ENCODE data around the gene PAK2. TPM values are rescaled to one million over a fixed set of nuclear protein-coding genes. Genes with fewer than 3 reads are reported as not detected.
A peak's percentile ranks its signal among the peaks of the same experiment; 100 is the strongest.
"Not testable (repeated sequence)": the region's sequence is repeated elsewhere in the genome, so short reads cannot be mapped to it uniquely, and the experiment has no call there.

Gene PAK2
- total and polyA plus RNA-seq, 2 of the 4 experiments (the other 2 are of a cell fraction) = 31.8 to 36.0 TPM

GRCh38 chr3:196835086-196835485 lies 95.4 kb downstream of the PAK2 start:
- H2AK9ac ChIP-seq (replicated peaks; ENCODE audit: low read depth, low read length, poor library complexity) = no peak overlapping the region
- H2AK5ac ChIP-seq (ENCODE audit: low read depth, low read length) = no peak overlapping the region
- H3K56ac ChIP-seq (ENCODE audit: extremely low read depth, insufficient read depth, low read length) = no peak overlapping the region
- no peak overlapping the region for H3K4me2 ChIP-seq (ENCODE audit: low read depth, low read length)
- dilution Hi-C loops (cut with HindIII; ENCODE audit: low sequenced_read_pairs, unreplicated experiment) = no loop called here
- H3K4ac ChIP-seq (ENCODE audit: low read depth, low read length) = no peak overlapping the region
- no peak for TF ChIP-seq RCOR1 (IDR thresholded peaks at IDR 0.05; ENCODE audit: insufficient replicate concordance, low read length)
- peak; percentile 95 for TF ChIP-seq MAFK (IDR thresholded peaks at IDR 0.05; ENCODE audit: low read depth, low read length)
- H2BK15ac ChIP-seq (ENCODE audit: low read depth, low read length) = no peak overlapping the region
- no peaks in the 10 kb centered on the region for H3K79me1 ChIP-seq (ENCODE audit: low read depth in 1 of 2, low read length in 2 of 2)
- H2BK20ac ChIP-seq (ENCODE audit: low read depth, low read length) = no peak overlapping the region
- H3K9ac ChIP-seq (ENCODE audit: low read depth, low read length) = no peak overlapping the region
- CTCF ChIA-PET = interaction anchor here (0.6 kb wide), 2 partner anchors 103 to 143 kb away, joined by 3 to 6 read pairs; no protein-coding TSS in a partner anchor
- no peak overlapping the region for H3K23ac ChIP-seq (ENCODE audit: low read depth, low read length)
- no peak overlapping the region for H2BK120ac ChIP-seq (ENCODE audit: low read depth, low read length)
- no peak overlapping the region for H2AFZ ChIP-seq (replicated peaks; ENCODE audit: low read length, poor library complexity)
- intact Hi-C loops (cut with micrococcal nuclease) = no loop called here
- 46% methylated on average over 4 of the region's 8 CpGs; no CpG with 5 or more reads in 1 of the 2 experiments for WGBS, 2 experiments (ENCODE audit: extremely low coverage in 2 of 2, insufficient read length in 1 of 2)
- POLR2A ChIA-PET (ENCODE audit: unreplicated experiment) = interaction anchor here (0.6 kb wide), 2 partner anchors 144 to 206 kb away, joined by 3 to 5 read pairs; no protein-coding TSS in a partner anchor
- no peaks in the 10 kb centered on the region for H3K27me3 ChIP-seq (ENCODE audit: control insufficient read depth, insufficient read depth, low read length)
- H2BK5ac ChIP-seq (ENCODE audit: low read depth, low read length, poor library complexity, severe bottlenecking) = no peak overlapping the region
- H3K36me3 ChIP-seq (ENCODE audit: control insufficient read depth, insufficient read depth, low read length) = peaks cover 5% of the 10 kb centered on the region
- no peak overlapping the region for H4K8ac ChIP-seq (ENCODE audit: low read depth in 2 of 2, low read length in 2 of 2)
- H3K9me1 ChIP-seq (ENCODE audit: insufficient read depth, low read length) = no peaks in the 10 kb centered on the region
- no peak overlapping the region for H3K4me3 ChIP-seq (ENCODE audit: insufficient read depth, low read depth, low read length)
- ATAC-seq (ENCODE audit: low read depth) (no peak), DNase-seq (no peak)
- no peak overlapping the region for H3K14ac ChIP-seq (replicated peaks; ENCODE audit: low read depth, low read length)
- H4K20me1 ChIP-seq (ENCODE audit: insufficient read depth, low read length) = no peaks in the 10 kb centered on the region
- no peak overlapping the region for H3K18ac ChIP-seq (ENCODE audit: low read depth, low read length)
- no peak overlapping the region for H4K91ac ChIP-seq (ENCODE audit: insufficient read depth, low read depth, low read length)
- in situ Hi-C loops (cut with MboI; ENCODE audit: low sequenced_read_pairs) = no loop called here
- no TSS peak for BruUV-seq (replicated peaks)
- no peak overlapping the region for H3K27ac ChIP-seq (ENCODE audit: insufficient read depth, low read length)
- no peak overlapping the region for H4K5ac ChIP-seq (ENCODE audit: low read depth, low read length)
- H3K4me1 ChIP-seq (ENCODE audit: control insufficient read depth, insufficient read depth, low read length) = no peaks in the 10 kb centered on the region
- no peaks in the 10 kb centered on the region for H3K9me3 ChIP-seq (ENCODE audit: control insufficient read depth, insufficient read depth, low read length)

GRCh38 chr3:196836626-196837025 lies 97.0 kb downstream of the PAK2 start:
- DNase-seq; H2AFZ ChIP-seq (replicated peaks; ENCODE audit: low read length, poor library complexity); H3K14ac ChIP-seq (replicated peaks; ENCODE audit: low read depth, low read length); POLR2A ChIA-PET (ENCODE audit: unreplicated experiment); in situ Hi-C loops (cut with MboI; ENCODE audit: low sequenced_read_pairs); H2BK15ac ChIP-seq (ENCODE audit: low read depth, low read length); H2BK20ac ChIP-seq (ENCODE audit: low read depth, low read length); ATAC-seq (ENCODE audit: low read depth); H3K23ac ChIP-seq (ENCODE audit: low read depth, low read length); H4K8ac ChIP-seq (ENCODE audit: low read depth in 2 of 2, low read length in 2 of 2); H2AK9ac ChIP-seq (replicated peaks; ENCODE audit: low read depth, low read length, poor library complexity); dilution Hi-C loops (cut with HindIII; ENCODE audit: low sequenced_read_pairs, unreplicated experiment); BruUV-seq (replicated peaks); H3K27ac ChIP-seq (ENCODE audit: insufficient read depth, low read length); H3K56ac ChIP-seq (ENCODE audit: extremely low read depth, insufficient read depth, low read length); H3K9me1 ChIP-seq (ENCODE audit: insufficient read depth, low read length); H4K5ac ChIP-seq (ENCODE audit: low read depth, low read length); H2BK5ac ChIP-seq (ENCODE audit: low read depth, low read length, poor library complexity, severe bottlenecking); H2BK120ac ChIP-seq (ENCODE audit: low read depth, low read length); H3K4me3 ChIP-seq (ENCODE audit: insufficient read depth, low read depth, low read length); H3K79me1 ChIP-seq (ENCODE audit: low read depth in 1 of 2, low read length in 2 of 2); H3K18ac ChIP-seq (ENCODE audit: low read depth, low read length); H3K4me2 ChIP-seq (ENCODE audit: low read depth, low read length); H4K91ac ChIP-seq (ENCODE audit: insufficient read depth, low read depth, low read length); CTCF ChIA-PET; H3K9ac ChIP-seq (ENCODE audit: low read depth, low read length); intact Hi-C loops (cut with micrococcal nuclease); H3K36me3 ChIP-seq (ENCODE audit: control insufficient read depth, insufficient read depth, low read length); H3K4me1 ChIP-seq (ENCODE audit: control insufficient read depth, insufficient read depth, low read length); H4K20me1 ChIP-seq (ENCODE audit: insufficient read depth, low read length); H3K9me3 ChIP-seq (ENCODE audit: control insufficient read depth, insufficient read depth, low read length); H3K27me3 ChIP-seq (ENCODE audit: control insufficient read depth, insufficient read depth, low read length); H3K4ac ChIP-seq (ENCODE audit: low read depth, low read length); H2AK5ac ChIP-seq (ENCODE audit: low read depth, low read length): not testable (repeated sequence)
- WGBS, 2 experiments (ENCODE audit: extremely low coverage in 2 of 2, insufficient read length in 1 of 2) = no CpG with 5 or more reads among the region's 1 CpG
